ENCODE results near the gene ZG16.
A peak's percentile ranks its signal among the peaks of the same experiment; 100 is the strongest.

Gene ZG16

DNA sequence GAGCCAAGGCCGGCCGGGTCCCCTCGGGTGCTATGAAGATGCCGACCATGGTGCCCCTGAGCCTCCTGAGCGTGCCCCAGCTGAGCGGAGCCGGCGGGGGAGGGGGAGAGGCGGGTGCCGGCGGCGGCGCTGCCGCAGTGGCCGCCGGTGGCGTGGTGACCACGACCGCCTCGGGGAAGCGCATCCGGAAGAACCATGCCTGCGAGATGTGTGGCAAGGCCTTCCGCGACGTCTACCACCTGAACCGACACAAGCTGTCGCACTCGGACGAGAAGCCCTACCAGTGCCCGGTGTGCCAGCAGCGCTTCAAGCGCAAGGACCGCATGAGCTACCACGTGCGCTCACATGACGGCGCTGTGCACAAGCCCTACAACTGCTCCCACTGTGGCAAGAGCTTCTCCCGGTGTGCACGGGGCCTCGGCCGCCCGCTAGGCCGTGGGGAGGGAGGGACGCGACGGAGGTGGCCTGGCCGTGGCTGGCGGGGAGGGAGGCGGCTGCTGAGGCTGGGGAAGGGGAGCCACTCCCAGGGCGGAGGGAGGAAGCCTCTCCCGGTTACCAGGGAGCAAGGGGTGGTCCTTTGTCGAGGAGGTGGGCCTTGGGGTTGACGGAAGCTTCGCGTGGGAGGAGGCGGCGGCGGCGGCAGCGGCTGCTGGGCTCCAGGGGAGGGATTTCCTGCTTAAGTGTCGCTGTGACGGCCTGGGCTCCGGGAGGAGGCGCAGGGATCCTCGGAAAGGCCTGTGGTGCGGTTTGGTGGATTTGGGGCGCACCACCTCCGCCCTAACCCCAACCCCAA, 29.6 kb downstream of the ZG16 start:
- TF ChIP-seq, protein P1, sequence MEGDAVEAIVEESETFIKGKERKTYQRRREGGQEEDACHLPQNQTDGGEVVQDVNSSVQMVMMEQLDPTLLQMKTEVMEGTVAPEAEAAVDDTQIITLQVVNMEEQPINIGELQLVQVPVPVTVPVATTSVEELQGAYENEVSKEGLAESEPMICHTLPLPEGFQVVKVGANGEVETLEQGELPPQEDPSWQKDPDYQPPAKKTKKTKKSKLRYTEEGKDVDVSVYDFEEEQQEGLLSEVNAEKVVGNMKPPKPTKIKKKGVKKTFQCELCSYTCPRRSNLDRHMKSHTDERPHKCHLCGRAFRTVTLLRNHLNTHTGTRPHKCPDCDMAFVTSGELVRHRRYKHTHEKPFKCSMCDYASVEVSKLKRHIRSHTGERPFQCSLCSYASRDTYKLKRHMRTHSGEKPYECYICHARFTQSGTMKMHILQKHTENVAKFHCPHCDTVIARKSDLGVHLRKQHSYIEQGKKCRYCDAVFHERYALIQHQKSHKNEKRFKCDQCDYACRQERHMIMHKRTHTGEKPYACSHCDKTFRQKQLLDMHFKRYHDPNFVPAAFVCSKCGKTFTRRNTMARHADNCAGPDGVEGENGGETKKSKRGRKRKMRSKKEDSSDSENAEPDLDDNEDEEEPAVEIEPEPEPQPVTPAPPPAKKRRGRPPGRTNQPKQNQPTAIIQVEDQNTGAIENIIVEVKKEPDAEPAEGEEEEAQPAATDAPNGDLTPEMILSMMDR (IDR thresholded peaks at IDR 0.05; ENCODE audit: low read depth, low read length, missing control alignments), result peak; percentile 33
- peak overlapping the region; percentile 74 for H3K4me3 ChIP-seq (replicated peaks; ENCODE audit: low read depth, low read length)
- no peak for DNase-seq (ENCODE audit: extremely low read depth, low read depth)

DNA sequence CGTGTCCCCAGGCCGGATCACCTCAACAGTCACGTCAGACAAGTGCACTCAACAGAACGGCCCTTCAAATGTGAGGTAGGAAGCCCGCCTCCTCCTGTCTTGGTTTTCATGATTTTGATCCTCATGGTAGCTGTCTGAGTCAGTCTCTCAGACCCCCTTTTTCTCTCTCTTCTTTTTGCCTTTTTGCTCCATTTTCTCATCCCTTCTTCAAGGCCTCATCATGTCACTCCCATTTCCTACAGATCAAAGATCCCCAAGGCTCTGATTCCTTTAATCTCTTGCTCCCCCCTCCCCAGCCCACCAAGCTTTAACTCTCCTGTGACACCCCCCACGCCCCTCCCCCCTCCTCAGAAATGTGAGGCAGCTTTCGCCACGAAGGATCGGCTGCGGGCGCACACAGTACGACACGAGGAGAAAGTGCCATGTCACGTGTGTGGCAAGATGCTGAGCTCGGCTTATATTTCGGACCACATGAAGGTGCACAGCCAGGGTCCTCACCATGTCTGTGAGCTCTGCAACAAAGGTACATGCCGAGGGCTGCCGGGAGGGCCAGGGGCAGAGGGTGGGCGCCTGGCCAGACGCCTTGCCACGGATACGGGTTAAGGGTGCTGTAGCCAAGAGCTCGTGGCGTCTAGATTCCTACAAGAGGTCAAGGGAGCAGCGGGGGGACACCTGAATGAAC, 30.3 kb downstream of the ZG16 start:
- peak overlapping the region; percentile 74 for H3K4me3 ChIP-seq (replicated peaks; ENCODE audit: low read depth, low read length)
- no peak for DNase-seq (ENCODE audit: extremely low read depth, low read depth)
- TF ChIP-seq, protein P1 (IDR thresholded peaks at IDR 0.05; ENCODE audit: low read depth, low read length, missing control alignments), result no peak

DNA sequence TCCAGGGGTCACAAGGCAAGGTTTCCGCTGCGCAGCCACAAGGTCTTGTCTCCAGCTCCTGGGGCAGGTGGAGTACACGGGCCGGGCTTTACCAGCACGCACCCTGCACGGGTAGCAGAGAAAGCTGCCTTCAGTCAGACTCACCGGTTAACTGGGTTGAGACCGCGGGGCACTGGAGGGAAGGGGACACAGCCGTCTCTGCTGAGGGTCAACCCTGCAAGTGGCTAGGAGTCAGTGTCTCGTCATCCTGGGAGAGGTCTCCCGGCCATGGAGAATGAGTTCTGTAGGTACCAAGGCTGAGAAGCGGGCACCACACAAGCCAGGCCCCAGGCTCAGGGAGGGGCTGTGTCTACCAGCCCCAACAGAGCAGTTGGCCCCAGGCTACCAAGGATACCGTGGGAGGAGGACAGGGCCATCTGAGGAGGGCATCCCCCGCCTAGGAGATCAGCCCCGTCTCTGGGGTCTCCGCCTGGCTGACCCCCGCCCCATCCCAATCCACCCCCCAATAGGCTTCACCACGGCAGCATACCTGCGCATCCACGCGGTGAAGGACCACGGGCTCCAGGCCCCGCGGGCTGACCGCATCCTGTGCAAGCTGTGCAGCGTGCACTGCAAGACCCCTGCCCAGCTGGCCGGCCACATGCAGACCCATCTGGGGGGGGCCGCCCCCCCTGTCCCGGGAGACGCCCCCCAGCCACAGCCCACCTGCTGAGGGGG, 31.1 kb downstream of the ZG16 start:
- no peak for DNase-seq (ENCODE audit: extremely low read depth, low read depth)
- TF ChIP-seq, protein P1 (IDR thresholded peaks at IDR 0.05; ENCODE audit: low read depth, low read length, missing control alignments), result no peak
- peak overlapping the region; percentile 74 for H3K4me3 ChIP-seq (replicated peaks; ENCODE audit: low read depth, low read length)

DNA sequence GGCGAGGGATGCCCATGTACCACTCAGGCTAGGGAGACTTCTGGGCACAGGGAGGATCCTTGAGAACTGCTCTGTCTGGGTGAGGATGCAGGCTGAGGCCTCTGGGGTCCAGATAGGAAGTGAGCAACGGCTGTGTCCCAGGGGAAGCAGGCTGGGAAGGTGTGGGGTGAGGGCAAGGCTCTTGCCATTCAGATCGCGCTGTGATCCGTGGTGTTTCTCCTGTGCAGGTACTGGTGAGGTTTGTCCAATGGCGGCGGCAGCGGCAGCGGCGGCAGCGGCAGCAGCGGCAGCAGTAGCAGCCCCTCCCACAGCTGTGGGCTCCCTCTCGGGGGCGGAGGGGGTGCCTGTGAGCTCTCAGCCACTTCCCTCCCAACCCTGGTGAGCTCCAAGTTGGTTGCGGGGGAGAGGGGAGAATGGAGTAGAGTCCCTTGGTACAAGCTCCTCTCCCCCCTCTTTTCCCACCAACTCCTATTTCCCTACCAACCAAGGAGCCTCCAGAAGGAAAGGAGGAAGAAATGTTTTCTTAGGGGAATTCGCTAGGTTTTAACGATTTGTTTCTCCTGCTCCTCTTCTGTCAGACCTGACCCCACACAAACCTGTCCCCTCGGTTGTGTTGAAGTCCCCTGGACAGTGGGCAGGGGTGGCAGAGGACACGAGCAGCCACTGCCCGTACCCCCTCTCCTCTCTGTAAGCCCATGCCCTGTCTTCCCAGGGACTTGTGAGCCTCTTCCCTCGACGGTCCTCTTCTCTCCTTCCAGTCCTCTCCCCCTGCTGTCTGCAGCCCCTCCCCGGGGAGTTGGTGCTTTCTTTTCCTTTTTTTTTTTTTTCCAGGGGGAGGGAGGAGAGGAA, 32.0 kb downstream of the ZG16 start:
- TF ChIP-seq, protein P1 (IDR thresholded peaks at IDR 0.05; ENCODE audit: low read depth, low read length, missing control alignments), result no peak
- H3K4me3 ChIP-seq (replicated peaks; ENCODE audit: low read depth, low read length), result peak overlapping the region; percentile 74
- no peak for DNase-seq (ENCODE audit: extremely low read depth, low read depth)

DNA sequence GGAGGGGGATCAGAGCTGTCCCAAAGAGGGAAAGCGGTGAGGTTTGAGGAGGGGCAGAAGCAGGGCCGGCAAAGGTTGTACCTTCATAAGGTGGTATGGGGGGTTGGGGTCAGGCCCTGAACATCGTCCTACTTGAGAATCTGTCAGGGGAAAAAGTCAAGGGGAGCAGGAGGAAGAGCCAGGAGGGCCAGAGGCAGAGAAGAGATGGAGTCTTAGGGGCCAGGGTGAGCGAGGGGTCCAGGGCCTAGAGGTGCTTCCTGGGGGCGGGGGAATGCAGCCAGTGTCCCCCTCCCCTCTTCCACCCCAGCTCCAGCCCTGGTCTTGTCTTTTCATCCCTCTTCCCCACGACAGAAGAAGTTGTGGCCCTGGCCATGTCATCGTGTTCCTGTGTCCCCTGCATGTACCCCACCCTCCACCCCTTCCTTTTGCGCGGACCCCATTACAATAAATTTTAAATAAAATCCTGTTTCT, 32.7 kb downstream of the ZG16 start:
- TF ChIP-seq, protein P1 (IDR thresholded peaks at IDR 0.05; ENCODE audit: low read depth, low read length, missing control alignments), result no peak
- no peak for DNase-seq (ENCODE audit: extremely low read depth, low read depth)
- H3K4me3 ChIP-seq (replicated peaks; ENCODE audit: low read depth, low read length), result peak overlapping the region; percentile 74
